Cardiac atrium fibroblast (primary cell): ENCODE results near the gene GPR12. TPM values are rescaled to one million over a fixed set of nuclear protein-coding genes. Genes with fewer than 3 reads are reported as not detected.

Experiments used
- total RNA-seq: library from RNA; depleted of rRNA; stranded (reverse); fragments of >200 nt; gene quantifications from 2 replicates; pipeline ENCODE4 v1.2.3, GENCODE V29; 2015

GPR12 gene
- not detected in 2 replicates for total RNA-seq

DNA sequence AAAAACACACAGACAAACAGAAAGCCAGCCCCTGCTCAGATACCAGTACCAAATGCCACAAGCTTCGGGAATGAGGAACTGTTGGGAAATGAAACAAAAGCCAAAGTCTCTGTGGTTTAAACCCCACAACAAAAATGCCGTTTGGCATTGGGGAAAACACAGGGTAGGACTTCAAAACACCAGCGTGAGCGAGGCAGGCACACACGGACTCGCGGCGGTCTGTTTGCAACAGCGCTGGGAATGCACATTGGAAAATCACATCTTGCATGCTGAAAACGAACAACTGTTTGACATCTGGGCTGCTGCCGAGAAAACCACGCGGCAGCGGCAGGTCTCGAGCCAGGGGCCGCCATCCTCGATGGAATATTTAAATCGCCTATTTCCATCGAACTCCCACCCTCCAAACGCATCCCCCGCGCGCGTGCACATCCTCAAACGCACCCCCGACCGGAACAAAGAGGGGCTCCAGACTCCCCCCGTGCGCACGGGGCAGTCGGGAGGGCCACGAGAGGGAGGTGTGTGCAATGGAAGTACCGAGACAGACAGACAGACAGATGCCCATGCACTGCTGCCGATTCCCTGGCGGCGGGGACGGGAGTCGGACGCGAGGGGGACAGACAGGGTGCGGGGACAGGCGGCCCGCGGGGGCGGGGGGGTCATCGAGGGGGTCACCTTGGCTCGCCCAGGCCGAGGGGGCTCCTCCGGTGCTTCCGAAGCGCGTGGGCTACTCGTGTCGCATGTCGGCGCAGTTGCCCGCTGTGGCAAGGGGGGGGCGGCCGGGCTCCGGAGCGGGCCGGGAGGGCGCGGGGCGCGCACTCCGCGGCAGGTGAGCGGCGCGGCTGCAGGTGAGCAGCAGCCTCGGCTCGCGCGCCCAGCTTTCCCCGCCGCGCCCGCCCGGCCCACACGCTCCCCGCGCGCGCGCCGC, at the start of gene GPR12:
GPR12 (minus strand) TSS at position 880 of the 925 bp plus-strand sequence. CDS start 959 bp downstream, outside the sequence.

Other genes with a start within 250 kb of the GPR12 start
- gene WASF3, start 203.1 kb downstream of the GPR12 start, total RNA-seq = 13.4 and 27.1 TPM in 2 replicates